Mesenchymal stem cell (in vitro differentiated cells and primary cell): ENCODE data around the gene PRAMEF5.
"Not testable (repeated sequence)": the region's sequence is repeated elsewhere in the genome, so short reads cannot be mapped to it uniquely, and the experiment has no call there.

ENCODE experiments used
- DNase-seq: peaks from one replicate; pipeline ENCODE4 v3.0.0-alpha.2; 2013
- H2AFZ ChIP-seq: one replicate; pipeline ENCODE4 v1.6.1; 2013; ENCODE audit warnings: low read depth, mild to moderate bottlenecking, control low read depth, inconsistent platforms, low read length, moderate library complexity
- H2AK5ac ChIP-seq: 2 replicates; pipeline ENCODE4 v1.6.1; 2013; ENCODE audit warnings: low read length, moderate library complexity, mild to moderate bottlenecking, inconsistent platforms; ENCODE audit not compliant: severe bottlenecking
- H2BK120ac ChIP-seq: one replicate; pipeline ENCODE4 v1.6.1; 2013; ENCODE audit warnings: low read depth, mild to moderate bottlenecking, inconsistent platforms, low read length, moderate library complexity
- H2BK12ac ChIP-seq, 2 experiments: one replicate each; pipeline ENCODE4 v1.6.1; 2013; ENCODE audit warnings: inconsistent platforms in 2 of 2, low read length in 2 of 2, mild to moderate bottlenecking in 2 of 2, moderate library complexity in 2 of 2, control low read depth in 1 of 2
- H2BK15ac ChIP-seq: one replicate; pipeline ENCODE4 v1.6.1; 2013; ENCODE audit warnings: mild to moderate bottlenecking, low read depth, inconsistent platforms; ENCODE audit not compliant: poor library complexity, severe bottlenecking
- H2BK5ac ChIP-seq: 2 replicates; pipeline ENCODE4 v1.6.1; 2013; ENCODE audit warnings: low read depth, mild to moderate bottlenecking, low read length, control low read depth, inconsistent platforms; ENCODE audit not compliant: poor library complexity, severe bottlenecking
- H3K14ac ChIP-seq, 2 experiments: one replicate each; pipeline ENCODE4 v1.6.1; 2013; ENCODE audit warnings: inconsistent platforms in 2 of 2, low read length in 2 of 2, control low read depth in 1 of 2, mild to moderate bottlenecking in 1 of 2, moderate library complexity in 1 of 2
- H3K18ac ChIP-seq, 2 experiments: one replicate each; pipeline ENCODE4 v1.6.1; 2013; ENCODE audit warnings: inconsistent platforms in 2 of 2, low read length in 2 of 2, control low read depth in 1 of 2, low read depth in 1 of 2, mild to moderate bottlenecking in 1 of 2
- H3K23ac ChIP-seq, 2 experiments: one replicate each; pipeline ENCODE4 v1.6.1; 2013; ENCODE audit warnings: inconsistent platforms in 2 of 2, low read length in 2 of 2, mild to moderate bottlenecking in 2 of 2, moderate library complexity in 2 of 2, control low read depth in 1 of 2
- H3K27ac ChIP-seq: 2 replicates; pipeline ENCODE4 v1.5.1; 2013; ENCODE audit warnings: mild to moderate bottlenecking, moderate library complexity, low read length, control low read depth, inconsistent platforms; ENCODE audit not compliant: poor library complexity, severe bottlenecking
- H3K27me3 ChIP-seq, 2 experiments: 2 replicates each; pipeline versions ENCODE4 v1.6.1 to v1.7.0; 2013; ENCODE audit warnings: low read length in 2 of 2, mild to moderate bottlenecking in 2 of 2, moderate library complexity in 2 of 2, control low read depth in 1 of 2, inconsistent platforms in 1 of 2; ENCODE audit not compliant: control insufficient read depth in 1 of 2, insufficient read depth in 1 of 2
- H3K36me3 ChIP-seq, 2 experiments: 2 replicates each; pipeline versions ENCODE4 v1.6.1 to v1.7.0; 2013; ENCODE audit warnings: low read length in 2 of 2, control low read depth in 1 of 2, inconsistent platforms in 1 of 2, low read depth in 1 of 2, mild to moderate bottlenecking in 1 of 2; ENCODE audit not compliant: insufficient read depth in 2 of 2, control insufficient read depth in 1 of 2
- H3K4ac ChIP-seq, 2 experiments: one replicate each; pipeline ENCODE4 v1.6.1; 2013; ENCODE audit warnings: inconsistent platforms in 2 of 2, low read length in 2 of 2, mild to moderate bottlenecking in 2 of 2, moderate library complexity in 2 of 2, control low read depth in 1 of 2, low read depth in 1 of 2
- H3K4me1 ChIP-seq: 2 replicates; pipeline ENCODE4 v1.6.1; 2013; ENCODE audit warnings: low read depth, low read length, control low read depth; ENCODE audit not compliant: control insufficient read depth, insufficient read depth
- H3K4me2 ChIP-seq: 2 replicates; pipeline ENCODE4 v1.6.1; 2013; ENCODE audit warnings: low read length, mild to moderate bottlenecking, inconsistent platforms; ENCODE audit not compliant: poor library complexity, severe bottlenecking
- H3K4me3 ChIP-seq, 2 experiments: 2 replicates each; pipeline versions ENCODE4 v1.5.1 to v1.7.0; 2013; ENCODE audit warnings: low read length in 2 of 2, mild to moderate bottlenecking in 2 of 2, control low read depth in 1 of 2, low read depth in 1 of 2; ENCODE audit not compliant: insufficient read depth in 1 of 2
- H3K79me1 ChIP-seq: replicated peaks from 2 replicates; pipeline ENCODE4 v1.6.1; 2013; ENCODE audit warnings: mild to moderate bottlenecking, control low read depth, low read length, inconsistent platforms; ENCODE audit not compliant: poor library complexity, severe bottlenecking
- H3K9ac ChIP-seq: 2 replicates; pipeline ENCODE4 v1.7.0; 2013; ENCODE audit warnings: mild to moderate bottlenecking, low read length, moderate library complexity
- H3K9me3 ChIP-seq: 2 replicates; pipeline ENCODE4 v1.7.0; 2013; ENCODE audit warnings: mild to moderate bottlenecking, low read length; ENCODE audit not compliant: control insufficient read depth
- H4K8ac ChIP-seq: one replicate; pipeline ENCODE4 v1.6.1; 2013; ENCODE audit warnings: inconsistent platforms, mild to moderate bottlenecking, low read length, moderate library complexity
- H4K91ac ChIP-seq: one replicate; pipeline ENCODE4 v1.6.1; 2013; ENCODE audit warnings: mild to moderate bottlenecking, low read length, inconsistent platforms
- WGBS: methylation state at CpG from one replicate; pipeline ENCODE4 v1.1.7; 2013; ENCODE audit warnings: mixed read lengths; 5-methylcytosine and 5-hydroxymethylcytosine counted together

PRAMEF5 gene

GRCh38 chr1:13289030-13289429, 35.0 kb downstream of the PRAMEF5 start:
- H3K9ac ChIP-seq, H3K79me1 ChIP-seq, H2BK15ac ChIP-seq, H2AFZ ChIP-seq, H3K14ac ChIP-seq, H2BK12ac ChIP-seq, H4K8ac ChIP-seq, H3K36me3 ChIP-seq, H2BK5ac ChIP-seq, H3K9me3 ChIP-seq, H3K4me1 ChIP-seq, H3K4me3 ChIP-seq, DNase-seq, H3K4ac ChIP-seq, H2BK120ac ChIP-seq, H2AK5ac ChIP-seq, H3K27me3 ChIP-seq, H3K18ac ChIP-seq, H3K23ac ChIP-seq, H4K91ac ChIP-seq, H3K27ac ChIP-seq, H3K4me2 ChIP-seq: not testable (repeated sequence)
- no CpG with 5 or more reads among the region's 3 CpGs for WGBS

GRCh38 chr1:13297216-13297931, 43.4 kb downstream of the PRAMEF5 start:
- H3K36me3 ChIP-seq, H3K27ac ChIP-seq: not testable (repeated sequence)

GRCh38 chr1:13298699-13299098, 44.7 kb downstream of the PRAMEF5 start:
- H3K18ac ChIP-seq: not testable (repeated sequence)
- 80% methylated on average over 3 of the region's 27 CpGs for WGBS

More at GRCh38 chr1:13297216-13297931, 43.4 kb downstream of the PRAMEF5 start:
- H2BK5ac ChIP-seq, DNase-seq, H2AFZ ChIP-seq, H3K23ac ChIP-seq, H2BK120ac ChIP-seq, H3K79me1 ChIP-seq, H3K14ac ChIP-seq, H3K4ac ChIP-seq, H3K18ac ChIP-seq, H2BK12ac ChIP-seq, H3K4me3 ChIP-seq, H3K27me3 ChIP-seq, H3K9ac ChIP-seq, H4K91ac ChIP-seq, H2BK15ac ChIP-seq, H3K9me3 ChIP-seq, H3K4me2 ChIP-seq, H2AK5ac ChIP-seq, H3K4me1 ChIP-seq, H4K8ac ChIP-seq: not testable (repeated sequence)
- WGBS: no CpG with 5 or more reads among the region's 5 CpGs

GRCh38 chr1:13302197-13302596, 48.2 kb downstream of the PRAMEF5 start:
- H3K36me3 ChIP-seq, H4K8ac ChIP-seq, H2BK12ac ChIP-seq, H2AK5ac ChIP-seq, H3K27ac ChIP-seq, H3K9ac ChIP-seq, H3K23ac ChIP-seq, H3K79me1 ChIP-seq, H3K4me1 ChIP-seq, H3K9me3 ChIP-seq, DNase-seq, H3K14ac ChIP-seq, H3K4ac ChIP-seq, H3K18ac ChIP-seq, H2BK120ac ChIP-seq, H4K91ac ChIP-seq, H2BK5ac ChIP-seq, H3K4me2 ChIP-seq, H3K27me3 ChIP-seq, H2AFZ ChIP-seq, H3K4me3 ChIP-seq, H2BK15ac ChIP-seq: not testable (repeated sequence)

More at GRCh38 chr1:13298699-13299098, 44.7 kb downstream of the PRAMEF5 start:
- H2AK5ac ChIP-seq, H3K23ac ChIP-seq, H3K27me3 ChIP-seq, H2AFZ ChIP-seq, H3K4ac ChIP-seq, H4K8ac ChIP-seq, H3K27ac ChIP-seq, H3K36me3 ChIP-seq, H3K9ac ChIP-seq, DNase-seq, H2BK15ac ChIP-seq, H2BK120ac ChIP-seq, H3K14ac ChIP-seq, H3K9me3 ChIP-seq, H2BK5ac ChIP-seq, H4K91ac ChIP-seq, H2BK12ac ChIP-seq, H3K4me1 ChIP-seq, H3K79me1 ChIP-seq, H3K4me2 ChIP-seq, H3K4me3 ChIP-seq: not testable (repeated sequence)
